GM18511 (cell line): ENCODE measurements around the gene C7orf33.
A peak's percentile ranks its signal among the peaks of the same experiment; 100 is the strongest.
"Not testable (repeated sequence)": the region's sequence is repeated elsewhere in the genome, so short reads cannot be mapped to it uniquely, and the experiment has no call there.

Source experiments
- ATAC-seq: cut with Tn5 transposase; IDR thresholded peaks from one replicate; pipeline ENCODE4 v1.9.1; 2021; ENCODE audit warnings: mild to moderate bottlenecking, moderate library complexity; ENCODE audit not compliant: unreplicated experiment

C7orf33 gene

DNA sequence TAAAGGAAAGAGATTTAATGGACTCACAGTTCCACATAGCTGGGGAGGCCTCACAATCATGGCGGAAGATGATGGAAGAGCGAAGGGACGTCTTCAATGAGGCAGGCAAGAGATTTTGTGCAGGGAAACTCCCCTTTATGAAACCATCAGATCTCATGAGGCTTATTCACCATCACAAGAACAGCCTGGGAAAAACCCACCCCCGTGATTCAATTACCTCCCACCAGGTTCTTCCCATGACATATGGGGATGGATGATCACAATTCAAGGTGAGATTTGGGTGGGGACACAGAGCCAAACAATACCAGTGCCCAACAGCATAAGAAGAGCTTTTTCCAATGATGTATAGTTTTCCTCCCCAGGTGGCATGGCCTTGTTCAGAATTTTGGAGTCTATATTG, 11.2 kb upstream of the C7orf33 start:
- no peak for ATAC-seq

DNA sequence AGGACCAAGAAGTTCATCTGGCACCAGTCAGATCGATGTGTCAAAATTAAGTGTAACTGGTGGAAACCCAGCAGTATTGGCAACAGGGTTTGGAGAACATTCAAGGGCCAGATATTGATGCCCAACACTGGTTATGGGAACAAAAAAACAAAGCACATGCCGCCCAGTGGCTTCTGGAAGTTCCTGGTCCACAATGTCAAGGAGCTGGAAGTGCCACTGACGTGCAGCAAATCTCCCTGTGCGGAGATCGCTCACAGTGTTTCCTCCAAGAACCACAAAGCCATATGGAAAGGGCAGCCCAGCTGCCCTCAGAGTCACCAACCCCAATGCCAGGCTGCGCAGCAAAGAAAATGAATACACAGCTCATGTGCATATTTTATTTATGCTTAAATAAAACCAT, 10.1 kb upstream of the C7orf33 start:
- ATAC-seq = no peak

GRCh38 chr7:148581624-148582023, 8.9 kb upstream of the C7orf33 start:
- no peak for ATAC-seq

GRCh38 chr7:148584154-148584827, 6.3 kb upstream of the C7orf33 start:
- ATAC-seq = peak; percentile 98

GRCh38 chr7:148585399-148585798, 5.2 kb upstream of the C7orf33 start:
- ATAC-seq = no peak

- ATAC-seq = no peak
These were observed 3.5 kb upstream of the C7orf33 start for GRCh38 chr7:148587076-148587475.

GRCh38 chr7:148588168-148588567, 2.4 kb upstream of the C7orf33 start:
- no peak for ATAC-seq

- ATAC-seq = no peak
These were observed 1.9 kb upstream of the C7orf33 start for GRCh38 chr7:148588670-148589131.

DNA sequence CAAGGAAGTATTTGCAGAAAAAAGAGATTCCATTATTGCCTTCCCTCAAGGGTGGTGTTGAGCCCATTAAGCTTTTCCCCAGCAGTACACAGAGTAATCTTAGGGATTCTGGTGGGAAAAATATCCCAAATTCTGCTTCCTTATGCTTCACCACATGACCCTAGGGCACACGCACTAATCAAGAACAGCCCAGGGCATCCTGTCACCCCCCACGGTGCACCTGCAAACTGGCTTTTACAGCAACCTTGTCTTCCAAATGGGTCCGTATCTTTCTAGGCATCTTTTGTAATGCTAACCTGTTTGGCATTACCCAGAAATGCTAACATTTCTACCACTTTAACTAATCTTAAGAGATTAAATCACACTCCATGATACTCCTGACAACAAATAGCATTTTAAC, 926 bp upstream of the C7orf33 start:
- no peak for ATAC-seq

DNA sequence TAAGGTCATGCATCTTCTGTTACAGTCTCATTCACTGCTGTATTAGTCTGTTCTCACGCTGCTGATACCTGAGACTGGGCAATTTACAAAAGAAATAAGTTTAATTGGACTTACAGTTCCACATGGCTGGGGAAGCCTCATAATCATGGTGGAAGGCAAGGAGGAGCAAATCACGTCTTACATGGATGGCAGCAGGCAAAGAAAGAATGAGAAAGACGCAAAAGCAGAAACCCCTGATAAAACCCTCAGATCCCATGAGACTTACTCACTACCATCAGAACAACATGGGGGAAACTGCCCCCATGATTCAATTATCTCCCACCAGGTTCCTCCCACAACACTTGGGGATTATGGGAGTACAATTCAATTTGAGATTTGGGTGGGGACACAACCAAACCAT, 5.8 kb downstream of the C7orf33 start:
- ATAC-seq = not testable (repeated sequence)

DNA sequence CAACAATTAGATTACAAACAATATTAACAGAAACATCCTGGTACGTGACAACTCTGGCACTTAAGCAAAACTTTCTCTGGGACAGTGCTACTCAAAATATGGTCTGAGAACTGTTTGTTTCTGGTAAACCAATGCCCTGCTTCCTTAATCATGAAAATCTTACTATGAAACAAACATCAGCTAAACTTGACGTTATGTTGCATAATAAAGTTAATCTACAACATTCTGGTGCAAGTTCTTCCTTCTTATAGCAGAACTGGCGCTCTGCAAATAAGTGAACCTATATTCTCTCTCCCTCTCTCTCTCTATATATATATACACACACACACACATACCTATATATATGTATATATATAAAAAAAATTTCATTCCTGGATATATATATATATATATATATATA, 7.8 kb downstream of the C7orf33 start:
- no peak for ATAC-seq

GRCh38 chr7:148605350-148605749, 14.8 kb downstream of the C7orf33 start:
- ATAC-seq = no peak

GRCh38 chr7:148607151-148607661, 16.6 kb downstream of the C7orf33 start:
- no peak for ATAC-seq

DNA sequence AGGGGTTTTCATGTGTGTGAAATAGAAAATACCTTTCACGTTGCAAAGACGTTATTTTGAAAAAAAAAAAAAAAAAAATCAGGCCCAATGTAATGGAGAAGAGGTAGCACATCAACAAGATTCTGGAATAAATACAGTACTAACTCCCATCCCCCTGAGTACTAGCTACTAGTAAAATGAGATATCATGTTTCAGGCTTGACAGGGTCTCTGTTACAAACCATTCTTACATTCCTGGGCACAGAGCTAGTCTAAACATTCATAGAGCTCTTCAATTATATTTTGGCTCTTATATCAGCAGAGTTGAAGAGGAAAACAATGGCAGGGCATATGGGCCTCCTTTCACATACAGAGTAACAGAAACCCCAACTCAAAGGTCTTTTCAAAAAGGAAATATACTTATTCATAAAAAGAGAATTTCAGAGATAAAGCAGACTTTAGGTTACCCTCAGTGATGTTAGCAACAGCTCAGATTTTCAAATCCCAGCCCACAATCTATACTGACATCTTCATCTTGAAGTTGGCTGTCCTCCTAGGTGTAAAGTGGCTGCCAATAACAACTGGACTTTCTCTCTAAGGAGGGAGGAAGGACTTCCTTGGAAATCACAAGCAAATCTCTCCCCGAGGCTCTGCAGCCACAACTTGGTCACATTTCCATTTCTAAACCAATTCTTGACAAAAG, 18.6 kb downstream of the C7orf33 start:
- no peak for ATAC-seq

DNA sequence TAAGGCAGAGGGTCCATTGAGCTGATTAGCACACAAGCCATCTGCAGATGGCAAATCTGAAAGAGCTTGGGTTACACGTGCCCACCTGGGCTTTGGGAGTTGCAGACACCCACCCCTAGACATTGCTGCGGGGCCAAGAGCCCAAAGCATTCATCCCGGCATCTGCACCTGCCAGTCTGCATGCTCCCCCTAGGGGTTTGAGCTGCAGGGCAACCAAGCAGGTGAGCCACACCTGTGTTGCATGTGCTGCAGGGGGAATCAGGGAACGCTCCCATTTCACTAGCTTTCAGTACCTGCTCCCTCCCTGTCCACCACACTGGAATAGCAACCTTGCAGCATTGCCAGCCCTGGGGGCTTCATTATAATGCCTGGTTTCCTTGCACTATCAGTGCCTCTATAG, 21.1 kb downstream of the C7orf33 start:
- ATAC-seq = no peak

DNA sequence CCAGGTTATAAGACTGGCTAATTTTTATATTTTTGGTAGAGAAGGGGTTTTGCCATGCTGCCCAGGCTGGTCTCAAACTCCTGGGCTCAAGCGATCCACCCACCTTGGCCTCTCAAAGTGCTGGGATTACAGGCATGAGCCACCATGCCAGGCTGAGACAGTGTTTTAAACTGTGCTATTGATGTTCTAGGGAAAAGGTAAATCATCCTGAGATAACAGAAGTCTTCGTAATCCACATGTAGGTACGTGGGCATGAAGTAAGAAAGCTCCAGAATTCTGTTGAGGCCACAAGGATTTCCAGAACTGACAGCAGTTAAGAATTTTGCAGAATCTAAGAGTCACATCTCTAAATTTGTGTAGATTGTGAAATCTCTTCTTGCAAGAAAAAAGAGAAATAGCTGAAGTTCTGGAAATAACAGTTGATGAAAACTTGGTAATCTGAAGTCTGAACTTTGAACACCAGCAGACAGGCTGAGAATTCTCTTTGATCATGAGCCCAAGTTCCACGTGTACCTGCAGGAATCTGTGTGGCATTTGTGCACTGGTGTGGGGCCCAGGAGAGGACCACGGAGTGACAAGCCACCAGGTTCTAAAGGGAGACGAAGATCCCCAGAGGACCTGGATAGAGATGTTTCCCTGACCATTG, 24.6 kb downstream of the C7orf33 start:
- no peak for ATAC-seq

DNA sequence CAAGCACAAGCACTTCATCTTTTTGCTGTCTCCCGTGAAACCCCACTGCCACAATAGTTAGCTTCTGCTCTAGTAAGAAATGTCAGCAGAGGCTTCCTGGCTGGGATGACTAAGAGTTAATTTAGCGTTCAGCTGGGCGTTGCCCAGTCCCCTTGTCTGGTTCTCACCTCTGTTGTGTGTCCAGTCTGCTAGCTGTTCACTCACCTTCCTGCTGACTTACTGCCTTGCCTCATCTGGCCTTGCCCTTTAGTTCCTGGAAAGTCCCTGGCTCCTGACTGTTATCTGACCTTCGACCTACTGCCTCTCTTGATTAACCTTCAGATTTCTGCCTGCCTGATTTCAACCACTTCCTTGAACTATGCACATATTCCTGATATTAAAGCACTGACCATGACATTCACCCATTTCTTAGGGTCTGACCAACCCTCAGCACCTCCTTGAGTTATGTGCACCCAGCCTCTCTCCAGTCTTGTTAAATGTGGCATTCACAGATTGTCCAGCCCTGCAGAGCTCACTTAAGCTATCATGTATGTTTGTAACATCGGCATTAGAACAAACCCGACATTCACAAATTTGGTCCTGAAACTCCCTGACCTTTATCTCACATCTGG, 30.3 kb downstream of the C7orf33 start:
- ATAC-seq = no peak

GRCh38 chr7:148621563-148621962, 31.0 kb downstream of the C7orf33 start:
- no peak for ATAC-seq

DNA sequence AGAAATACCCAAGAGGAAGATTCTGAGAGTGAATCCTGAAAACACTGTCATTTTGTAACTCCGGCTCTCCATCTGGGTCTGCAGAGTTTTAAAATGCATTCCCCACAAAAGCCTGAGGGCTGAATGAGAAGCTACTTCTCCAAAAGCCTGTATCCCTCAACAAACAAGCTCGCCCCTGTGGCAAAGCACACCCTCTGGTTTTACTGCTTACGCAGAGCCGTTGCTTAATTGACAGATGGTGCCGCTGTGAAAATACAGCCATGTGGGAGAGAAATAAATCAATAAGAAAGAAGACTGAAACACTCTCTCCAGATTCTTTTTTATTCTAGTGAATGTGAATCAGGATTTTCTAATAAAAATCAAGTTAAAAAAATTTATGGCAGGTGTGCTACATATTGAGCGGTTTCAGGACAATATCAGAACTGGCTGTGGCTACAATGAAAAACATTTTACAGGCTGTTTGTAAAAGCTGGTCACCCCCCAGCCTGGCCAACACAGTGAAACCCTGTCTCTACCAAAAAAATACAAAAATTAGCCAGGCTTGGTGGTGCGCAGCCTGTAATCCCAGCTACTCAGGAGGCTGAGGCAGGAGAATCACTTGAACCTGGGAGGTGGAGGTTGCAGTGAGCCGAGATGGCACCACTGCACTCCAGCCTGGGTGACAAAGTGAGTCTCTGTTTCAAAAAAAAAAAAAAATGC, 32.5 kb downstream of the C7orf33 start:
- ATAC-seq = no peak

DNA sequence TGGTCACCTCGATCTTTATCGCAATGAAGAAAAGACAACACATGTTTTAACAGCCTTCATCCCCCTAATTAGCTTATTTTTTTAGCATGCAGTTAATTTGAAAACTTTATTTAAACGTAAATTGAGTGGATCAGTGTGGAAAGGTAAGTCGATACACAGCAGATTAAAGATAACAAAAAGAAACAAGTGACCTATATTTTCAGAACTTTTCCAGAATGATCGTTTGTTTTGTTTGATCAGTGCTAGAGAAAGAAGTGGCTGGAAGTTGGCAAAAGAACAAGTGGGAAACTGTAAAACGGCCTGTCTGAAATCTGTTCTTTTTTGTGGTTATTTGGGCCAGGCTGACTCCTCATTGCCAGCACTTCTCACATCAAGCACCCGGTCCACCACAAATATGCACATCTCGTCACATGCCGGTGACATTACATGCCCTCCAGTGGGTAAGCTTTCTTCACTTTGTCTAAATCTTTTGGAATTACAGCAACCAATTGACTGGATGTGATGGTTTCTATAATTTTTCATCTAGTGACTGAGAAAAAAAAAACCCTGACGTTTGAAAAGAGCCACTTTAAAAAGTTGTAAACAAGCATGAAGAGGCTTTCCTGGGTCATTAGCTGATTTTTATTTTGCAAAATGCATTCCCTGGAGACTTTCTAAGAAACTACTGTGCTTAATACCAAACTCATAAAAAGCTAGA, 33.2 kb downstream of the C7orf33 start:
- no peak for ATAC-seq
